Suprapubic skin (tissue), 3 donors: ENCODE measurements around the gene SAMD8.

Source experiments
- EP300 ChIP-seq: sonication (generic); formaldehyde crosslinking; IDR thresholded peaks from one replicate; pipeline ENCODE4 v1.6.1; 2017; ENCODE audit warnings: antibody characterized with exemption
- POLR2A ChIP-seq, 2 donors: fragments of 450-650 bp; IDR thresholded peaks; one replicate each; pipeline ENCODE4 v1.6.1; 2017; ENCODE audit warnings: antibody characterized with exemption in 2 of 2, mild to moderate bottlenecking in 2 of 2, moderate library complexity in 2 of 2
- TF ChIP-seq, protein P1 (sequence below), 2 donors: fragments of 200-600 bp in 1 of 2; fragments of 450-650 bp in 1 of 2; sonication (generic) in 1 of 2; IDR thresholded peaks; one replicate each; pipeline ENCODE4 v1.5.1; 2016 to 2019; ENCODE audit warnings: antibody characterized with exemption in 2 of 2, mild to moderate bottlenecking in 1 of 2, moderate library complexity in 1 of 2

DNA sequence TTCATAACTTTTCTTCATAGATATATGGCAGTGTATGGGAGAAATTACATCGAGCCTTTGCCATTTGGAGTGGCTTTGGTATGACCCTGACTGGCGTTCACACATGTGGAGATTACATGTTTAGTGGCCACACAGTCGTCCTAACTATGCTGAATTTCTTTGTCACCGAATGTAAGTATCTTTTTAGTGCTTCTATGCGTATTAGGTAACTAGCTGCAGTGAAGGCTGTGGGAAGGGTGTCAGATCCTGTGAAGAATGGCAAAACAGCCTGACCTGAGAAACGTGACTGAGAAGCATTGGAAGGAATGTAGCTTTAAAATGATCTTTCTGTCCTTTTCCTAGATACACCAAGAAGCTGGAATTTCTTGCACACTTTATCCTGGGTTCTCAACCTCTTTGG lies 64.6 kb downstream of the SAMD8 start:
- TF ChIP-seq POLR2A (IDR thresholded peaks at IDR 0.05), result no peak
- TF ChIP-seq, protein P1, sequence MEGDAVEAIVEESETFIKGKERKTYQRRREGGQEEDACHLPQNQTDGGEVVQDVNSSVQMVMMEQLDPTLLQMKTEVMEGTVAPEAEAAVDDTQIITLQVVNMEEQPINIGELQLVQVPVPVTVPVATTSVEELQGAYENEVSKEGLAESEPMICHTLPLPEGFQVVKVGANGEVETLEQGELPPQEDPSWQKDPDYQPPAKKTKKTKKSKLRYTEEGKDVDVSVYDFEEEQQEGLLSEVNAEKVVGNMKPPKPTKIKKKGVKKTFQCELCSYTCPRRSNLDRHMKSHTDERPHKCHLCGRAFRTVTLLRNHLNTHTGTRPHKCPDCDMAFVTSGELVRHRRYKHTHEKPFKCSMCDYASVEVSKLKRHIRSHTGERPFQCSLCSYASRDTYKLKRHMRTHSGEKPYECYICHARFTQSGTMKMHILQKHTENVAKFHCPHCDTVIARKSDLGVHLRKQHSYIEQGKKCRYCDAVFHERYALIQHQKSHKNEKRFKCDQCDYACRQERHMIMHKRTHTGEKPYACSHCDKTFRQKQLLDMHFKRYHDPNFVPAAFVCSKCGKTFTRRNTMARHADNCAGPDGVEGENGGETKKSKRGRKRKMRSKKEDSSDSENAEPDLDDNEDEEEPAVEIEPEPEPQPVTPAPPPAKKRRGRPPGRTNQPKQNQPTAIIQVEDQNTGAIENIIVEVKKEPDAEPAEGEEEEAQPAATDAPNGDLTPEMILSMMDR (IDR thresholded peaks at IDR 0.05), result no peak
- no peak for TF ChIP-seq EP300
